GM21737 (cell line): Measurements from ENCODE around the gene NFATC2.

Experiments
- ATAC-seq: cut with Tn5 transposase; IDR thresholded peaks from one replicate; pipeline ENCODE4 v1.9.1; 2021; ENCODE audit warnings: mild to moderate bottlenecking, moderate library complexity; ENCODE audit not compliant: unreplicated experiment

NFATC2 gene

GRCh38 chr20:51542571-51543421 is at the start of gene NFATC2:
NFATC2 (minus strand) TSS chr20:51542719; CDS start chr20:51542499, 220 bp downstream.
- peak; percentile 29 for ATAC-seq

DNA sequence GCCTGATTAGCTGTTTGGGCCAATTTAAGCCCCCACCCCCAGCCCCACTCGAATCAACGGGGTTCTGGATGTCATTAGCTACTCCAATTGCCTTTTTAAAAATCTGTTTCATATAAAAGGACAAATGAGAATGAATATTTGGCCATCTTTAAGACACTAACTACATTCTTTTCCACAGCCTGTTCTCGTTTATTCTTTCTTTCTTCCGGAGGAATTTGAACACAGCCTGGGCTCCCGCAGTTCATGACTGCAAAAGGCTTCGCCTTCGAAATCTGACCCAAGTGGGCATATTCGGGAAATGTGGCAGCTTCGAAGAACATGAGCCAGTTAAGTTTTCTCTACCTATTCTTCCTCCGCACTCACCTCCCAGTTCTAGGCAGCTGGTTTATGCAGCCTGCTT is 49.4 kb upstream of the NFATC2 start:
- no peak for ATAC-seq

GRCh38 chr20:51588762-51589161 is 46.2 kb upstream of the NFATC2 start:
- no peak for ATAC-seq

- ATAC-seq, result no peak
Measured at GRCh38 chr20:51587145-51587544, 44.6 kb upstream of the NFATC2 start.

- ATAC-seq, result no peak
Measured at GRCh38 chr20:51586005-51586440, 43.5 kb upstream of the NFATC2 start.

GRCh38 chr20:51585148-51585547 is 42.6 kb upstream of the NFATC2 start:
- no peak for ATAC-seq

DNA sequence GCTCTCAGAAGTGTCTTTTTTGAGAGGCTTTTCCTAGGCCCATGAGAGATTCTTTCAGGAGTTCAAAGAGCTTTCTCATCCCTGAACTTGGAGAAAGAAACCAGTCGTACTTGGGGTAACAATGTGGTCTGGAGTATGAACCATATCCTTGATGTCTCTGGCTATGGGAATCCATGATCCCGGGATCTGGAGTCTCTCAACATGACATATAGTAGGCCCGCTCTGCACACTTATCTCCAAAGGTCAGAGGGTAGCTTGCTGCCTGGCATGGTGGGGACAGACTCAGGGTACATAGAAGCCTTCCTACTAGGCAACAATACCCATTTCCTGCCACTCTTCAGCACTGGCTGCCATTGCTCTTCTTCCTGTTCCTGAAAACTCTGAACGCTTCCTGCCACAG is 42.2 kb upstream of the NFATC2 start:
- ATAC-seq, result no peak

GRCh38 chr20:51584116-51584515 is 41.6 kb upstream of the NFATC2 start:
- no peak for ATAC-seq

DNA sequence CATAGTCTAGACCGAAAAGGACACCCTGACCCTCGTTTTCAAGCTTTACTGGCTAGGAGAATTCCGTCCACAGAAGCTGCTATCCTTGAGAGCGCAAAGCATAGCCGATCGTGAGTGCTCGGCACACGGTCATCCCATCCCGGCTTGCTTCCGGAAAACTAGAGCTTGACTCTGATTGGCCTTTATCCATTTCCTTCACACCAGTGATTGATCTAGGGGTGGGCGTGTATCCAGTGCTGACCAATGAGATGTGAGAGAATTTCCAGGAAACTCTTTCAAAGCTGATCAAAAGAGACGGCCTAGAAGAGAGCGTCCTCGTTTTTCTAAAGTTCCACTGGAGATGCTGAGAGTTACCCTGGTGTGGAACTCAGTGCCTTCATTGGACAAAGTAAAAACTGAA is 41.0 kb upstream of the NFATC2 start:
- ATAC-seq, result no peak

DNA sequence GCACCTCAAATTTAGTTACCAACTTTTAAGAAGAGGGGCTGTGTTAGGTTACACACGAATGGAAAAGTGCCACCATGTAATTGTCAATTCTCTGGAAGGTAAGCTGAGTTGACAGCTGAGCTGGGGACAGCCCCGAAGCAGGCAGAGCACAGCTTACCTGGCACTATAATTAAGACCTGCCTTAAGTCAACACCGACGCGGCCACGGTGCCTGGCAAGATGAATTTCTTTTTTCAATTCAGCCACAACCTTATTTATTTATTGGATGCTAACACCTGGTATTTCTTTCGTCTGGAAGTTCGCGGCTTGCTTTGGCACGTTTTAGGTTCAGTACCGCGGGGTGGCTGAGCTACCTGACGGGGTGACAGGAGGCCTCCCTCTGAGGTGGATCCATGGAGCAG is 40.6 kb upstream of the NFATC2 start:
- no peak for ATAC-seq

- ATAC-seq, result no peak
Measured at GRCh38 chr20:51581571-51581970, 39.1 kb upstream of the NFATC2 start.

- no peak for ATAC-seq
Measured at GRCh38 chr20:51579137-51579536, 36.6 kb upstream of the NFATC2 start.

DNA sequence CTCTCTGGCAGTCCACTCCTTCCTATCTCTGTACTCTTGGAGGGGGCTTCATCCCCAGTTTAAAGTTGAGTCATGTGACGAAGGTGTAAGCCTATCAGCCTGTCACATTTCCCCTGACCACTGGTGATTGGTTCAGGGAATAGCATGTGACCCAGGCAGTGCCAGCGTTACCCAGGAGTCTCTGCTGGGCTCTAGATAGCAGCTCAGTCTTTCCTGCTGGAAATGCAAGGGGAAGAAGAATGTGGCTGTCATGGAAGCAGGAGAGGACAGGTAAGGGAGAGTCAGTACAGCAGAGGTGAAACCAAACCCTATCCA is 35.6 kb upstream of the NFATC2 start:
- no peak for ATAC-seq

DNA sequence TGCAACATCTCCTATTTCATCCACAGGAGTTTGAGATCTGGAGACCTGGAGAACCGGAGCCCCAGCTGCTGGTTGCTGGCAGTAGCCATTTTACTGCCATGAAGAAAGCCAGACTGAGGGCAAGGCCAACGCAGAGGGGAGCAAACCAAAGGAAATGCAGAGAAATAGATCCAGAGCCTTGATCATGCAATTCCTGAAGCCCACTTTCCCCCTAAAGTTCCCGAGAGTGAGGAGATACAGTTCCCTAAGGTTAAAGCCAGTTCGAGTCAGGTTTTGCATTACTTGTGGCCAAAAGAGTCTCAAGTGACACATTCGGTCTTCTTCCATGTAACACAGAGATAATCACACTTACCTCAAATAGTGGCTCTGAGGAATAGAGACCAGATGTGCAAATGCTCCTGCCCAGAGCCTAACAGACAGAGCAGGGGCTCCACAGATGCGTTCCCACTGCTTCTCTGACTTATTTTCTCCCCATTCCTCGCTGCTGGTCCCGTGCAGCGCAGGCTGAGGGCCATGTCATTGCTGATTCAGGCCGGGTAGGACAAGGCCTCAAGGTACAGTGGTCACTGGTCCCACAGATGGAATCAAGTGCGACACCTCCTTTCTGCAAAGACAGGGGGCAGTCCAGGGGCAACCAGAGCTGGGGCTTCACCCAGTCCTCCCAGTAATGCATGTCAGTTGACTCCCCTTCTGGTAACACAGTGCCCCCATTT is 35.1 kb upstream of the NFATC2 start:
- ATAC-seq, result no peak

DNA sequence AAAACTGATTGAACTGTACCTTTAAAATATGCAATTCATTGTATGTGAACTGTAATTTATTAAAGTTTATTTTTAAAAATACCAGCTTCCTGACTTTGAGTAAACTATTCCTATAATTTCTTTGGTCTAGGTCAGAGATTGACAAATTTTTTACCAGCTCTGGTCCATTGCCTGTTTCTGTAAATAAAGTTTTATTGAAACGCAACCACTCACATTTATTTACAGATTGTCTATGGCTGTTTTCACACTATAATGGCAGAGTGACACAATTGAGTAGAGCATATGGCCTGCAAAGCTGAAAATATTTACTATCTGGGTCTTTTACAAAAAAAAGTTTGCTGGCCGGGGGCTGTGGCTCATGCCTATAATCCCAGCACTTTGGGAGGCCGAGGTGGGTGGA is 33.0 kb upstream of the NFATC2 start:
- no peak for ATAC-seq

- no peak for ATAC-seq
Measured at GRCh38 chr20:51574248-51575033, 31.9 kb upstream of the NFATC2 start.

GRCh38 chr20:51573576-51574243 is 31.2 kb upstream of the NFATC2 start:
- no peak for ATAC-seq

- ATAC-seq, result no peak
Measured at GRCh38 chr20:51571460-51571794, 28.9 kb upstream of the NFATC2 start.

DNA sequence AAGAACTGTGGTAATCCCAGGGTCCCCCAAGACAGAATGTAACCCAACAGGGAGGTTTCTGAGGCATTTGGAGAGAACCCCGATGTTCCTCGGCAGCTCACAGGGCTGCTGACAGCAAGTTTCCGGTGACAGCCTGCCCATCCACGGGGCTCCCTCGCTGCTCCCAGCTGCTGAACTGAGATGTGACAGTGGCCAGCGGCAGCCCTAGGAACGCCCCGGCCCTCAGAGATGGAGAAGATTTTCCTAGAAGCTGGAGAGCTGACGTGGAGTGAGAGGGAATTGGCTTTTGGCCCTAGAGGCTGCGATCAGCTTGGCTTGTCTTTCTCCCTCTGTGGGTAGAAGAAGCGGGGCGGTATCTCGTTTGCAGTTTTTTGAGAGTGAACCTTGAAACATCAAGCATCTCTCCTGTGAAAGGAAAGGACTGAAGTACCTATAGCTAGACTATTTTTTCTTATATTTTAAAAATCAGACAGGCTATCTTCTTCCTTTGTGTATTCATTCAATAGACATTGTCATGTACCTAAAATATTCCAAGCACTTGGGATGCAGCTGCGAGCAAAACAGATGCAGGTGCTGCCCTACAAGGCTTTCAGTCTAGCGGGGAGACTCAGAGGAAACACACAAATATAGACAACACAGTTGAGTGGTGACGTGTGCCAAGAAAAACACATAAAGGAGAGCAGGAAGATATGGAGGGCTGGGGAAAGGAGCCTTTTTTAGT is 28.4 kb upstream of the NFATC2 start:
- ATAC-seq, result no peak
